ENCODE data around the gene GGA2.

DNA sequence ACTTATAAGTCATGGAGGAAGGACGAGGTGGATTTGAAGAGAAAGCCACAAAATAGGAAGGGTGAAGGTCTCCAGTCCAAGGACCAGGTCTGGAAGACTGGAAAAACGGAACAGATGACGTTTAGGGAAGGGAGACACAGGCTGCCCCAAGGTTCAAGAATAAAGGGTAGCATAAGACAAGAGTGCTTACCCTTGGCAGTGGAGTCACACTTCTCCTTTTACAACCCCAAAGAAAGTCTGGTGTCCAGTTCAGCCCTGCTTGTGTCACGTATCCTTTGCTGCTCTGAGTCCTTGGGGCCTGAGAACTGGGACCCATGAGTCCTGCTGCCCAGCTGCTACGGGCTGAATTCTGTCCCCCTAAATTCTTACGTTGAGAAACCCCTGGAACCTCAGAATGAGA, 13.0 kb upstream of the GGA2 start:
- TF ChIP-seq POLR2A (IDR thresholded peaks at IDR 0.05) (no peak), POLR2AphosphoS5 (IDR thresholded peaks at IDR 0.05) (no peak), EP300 (IDR thresholded peaks at IDR 0.05) (no peak)
- TF ChIP-seq, protein P1, sequence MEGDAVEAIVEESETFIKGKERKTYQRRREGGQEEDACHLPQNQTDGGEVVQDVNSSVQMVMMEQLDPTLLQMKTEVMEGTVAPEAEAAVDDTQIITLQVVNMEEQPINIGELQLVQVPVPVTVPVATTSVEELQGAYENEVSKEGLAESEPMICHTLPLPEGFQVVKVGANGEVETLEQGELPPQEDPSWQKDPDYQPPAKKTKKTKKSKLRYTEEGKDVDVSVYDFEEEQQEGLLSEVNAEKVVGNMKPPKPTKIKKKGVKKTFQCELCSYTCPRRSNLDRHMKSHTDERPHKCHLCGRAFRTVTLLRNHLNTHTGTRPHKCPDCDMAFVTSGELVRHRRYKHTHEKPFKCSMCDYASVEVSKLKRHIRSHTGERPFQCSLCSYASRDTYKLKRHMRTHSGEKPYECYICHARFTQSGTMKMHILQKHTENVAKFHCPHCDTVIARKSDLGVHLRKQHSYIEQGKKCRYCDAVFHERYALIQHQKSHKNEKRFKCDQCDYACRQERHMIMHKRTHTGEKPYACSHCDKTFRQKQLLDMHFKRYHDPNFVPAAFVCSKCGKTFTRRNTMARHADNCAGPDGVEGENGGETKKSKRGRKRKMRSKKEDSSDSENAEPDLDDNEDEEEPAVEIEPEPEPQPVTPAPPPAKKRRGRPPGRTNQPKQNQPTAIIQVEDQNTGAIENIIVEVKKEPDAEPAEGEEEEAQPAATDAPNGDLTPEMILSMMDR (IDR thresholded peaks at IDR 0.05): no peak

Measured in sigmoid colon (tissue), 4 donors.